HG02623 (cell line): ENCODE data around the gene KIF18A.
"Not testable (repeated sequence)": the region's sequence is repeated elsewhere in the genome, so short reads cannot be mapped to it uniquely, and the experiment has no call there.

Experiments
- ATAC-seq: cut with Tn5 transposase; IDR thresholded peaks from one replicate; pipeline ENCODE4 v1.9.1; 2021; ENCODE audit warnings: moderate library complexity; ENCODE audit not compliant: unreplicated experiment

The KIF18A gene

GRCh38 chr11:28107191-28107749, 686 bp downstream of the KIF18A start:
- ATAC-seq: peak; percentile 0

DNA sequence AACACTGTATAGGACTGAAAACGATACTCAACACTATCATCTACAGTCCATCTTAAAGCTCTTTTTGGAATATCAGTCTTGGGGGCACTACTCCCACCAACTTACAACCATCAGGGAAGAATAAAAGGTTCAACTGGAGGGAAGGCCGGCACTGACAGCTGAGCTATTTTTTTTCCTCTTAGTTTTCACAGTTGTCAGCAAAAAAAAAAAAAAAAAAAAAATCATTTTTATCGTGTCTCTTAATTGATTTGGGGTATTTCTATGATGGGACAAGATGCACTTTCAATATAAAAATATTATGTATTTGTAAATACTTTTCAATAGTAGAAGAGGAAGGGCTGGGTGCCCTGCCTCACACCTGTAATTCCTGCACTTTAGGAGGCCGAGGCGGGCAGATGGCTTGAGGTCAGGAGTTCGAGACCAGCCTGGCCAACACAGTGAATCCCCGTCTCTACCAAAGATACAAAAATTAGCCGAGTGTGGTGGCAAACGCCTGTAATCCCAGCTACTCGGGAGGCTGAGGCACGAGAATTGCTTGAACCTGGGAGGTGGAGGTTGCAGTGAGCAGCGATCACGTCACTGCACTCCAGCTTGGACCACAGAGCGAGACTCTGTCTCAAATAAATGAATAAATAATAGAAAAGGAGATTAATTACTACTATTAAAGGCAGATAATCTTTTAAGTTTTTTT, 1.5 kb downstream of the KIF18A start:
- ATAC-seq: no peak

- no peak for ATAC-seq
Observed at GRCh38 chr11:28105869-28106268, 2.1 kb downstream of the KIF18A start.

DNA sequence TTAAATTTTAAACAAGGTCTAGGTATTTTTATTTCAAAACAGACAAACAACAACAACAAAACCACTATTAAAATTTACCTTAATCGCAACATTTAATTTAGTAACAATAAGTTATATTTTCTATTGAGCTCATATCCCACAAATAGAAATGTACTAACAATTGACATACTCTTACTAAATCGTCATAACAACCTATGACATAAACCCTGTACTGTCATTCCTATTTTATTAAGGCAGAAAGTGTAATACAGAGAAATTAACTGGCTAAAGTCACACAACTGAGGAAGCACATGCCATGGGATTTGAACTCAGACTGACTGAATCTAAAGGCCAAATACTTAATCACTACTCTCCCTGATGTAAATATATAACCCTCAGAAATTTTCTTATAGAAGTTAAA, 3.0 kb downstream of the KIF18A start:
- no peak for ATAC-seq

- no peak for ATAC-seq
Observed at GRCh38 chr11:28104425-28104824, 3.5 kb downstream of the KIF18A start.

GRCh38 chr11:28102300-28102699, 5.7 kb downstream of the KIF18A start:
- ATAC-seq: not testable (repeated sequence)

DNA sequence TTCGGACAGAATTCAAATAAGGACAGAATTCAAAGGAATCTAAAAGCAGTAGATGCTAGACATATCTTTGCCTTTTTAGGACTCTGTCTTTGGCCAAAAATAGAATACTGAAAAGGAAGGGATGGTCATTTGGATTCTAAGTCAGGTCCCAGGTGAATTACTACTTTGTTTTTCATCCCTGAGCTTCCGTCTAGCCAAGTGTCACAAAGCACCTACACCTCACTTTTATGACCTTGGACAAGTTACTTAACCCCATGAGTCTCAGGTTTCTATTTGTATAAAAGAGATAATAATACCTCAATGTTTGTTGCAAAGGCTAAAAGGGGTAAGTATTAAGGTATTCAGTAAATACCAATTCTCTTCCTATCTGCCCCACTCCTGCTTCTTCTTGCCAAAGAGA, 7.3 kb downstream of the KIF18A start:
- no peak for ATAC-seq

- ATAC-seq: no peak
Observed at GRCh38 chr11:28099715-28100114, 8.2 kb downstream of the KIF18A start.

- ATAC-seq: no peak
Observed at GRCh38 chr11:28098257-28098656, 9.7 kb downstream of the KIF18A start.

- ATAC-seq: no peak
Observed at GRCh38 chr11:28092786-28093185, 15.2 kb downstream of the KIF18A start.

GRCh38 chr11:28090052-28090749, 17.8 kb downstream of the KIF18A start:
- ATAC-seq: no peak

DNA sequence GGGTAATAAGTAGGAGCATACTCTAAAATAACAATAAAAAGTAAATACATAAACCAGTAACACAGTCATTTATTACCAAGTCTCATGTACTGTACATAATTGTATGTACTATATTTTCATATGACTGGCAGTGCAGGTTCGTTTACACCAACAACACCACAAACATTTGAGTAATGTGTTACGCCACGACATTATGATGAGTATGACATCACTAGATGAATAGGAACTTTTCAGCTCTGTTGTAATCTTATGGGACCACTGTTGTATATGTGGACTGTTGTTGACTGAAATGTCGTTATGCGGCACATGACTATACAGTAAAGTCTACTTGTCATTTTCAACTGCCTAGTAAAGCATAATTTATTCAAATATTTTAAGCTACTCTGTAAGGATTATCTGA, 18.6 kb downstream of the KIF18A start:
- ATAC-seq: no peak

DNA sequence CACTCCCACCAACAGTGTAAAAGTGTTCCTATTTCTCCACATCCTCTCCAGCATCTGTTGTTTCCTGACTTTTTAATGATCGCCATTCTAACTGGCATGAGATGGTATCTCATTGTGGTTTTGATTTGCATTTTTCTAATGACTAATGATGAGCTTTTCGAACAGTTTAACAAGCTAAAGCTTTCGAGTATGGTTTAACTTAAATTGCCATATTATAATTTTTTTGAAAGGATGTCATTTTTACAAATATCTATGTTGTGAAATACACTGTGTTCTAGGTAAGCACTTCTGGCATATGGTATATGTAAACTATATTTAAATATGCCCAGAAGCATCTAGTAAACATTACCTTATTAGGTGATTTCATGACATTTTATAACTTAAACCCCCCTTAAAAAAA, 20.3 kb downstream of the KIF18A start:
- not testable (repeated sequence) for ATAC-seq

DNA sequence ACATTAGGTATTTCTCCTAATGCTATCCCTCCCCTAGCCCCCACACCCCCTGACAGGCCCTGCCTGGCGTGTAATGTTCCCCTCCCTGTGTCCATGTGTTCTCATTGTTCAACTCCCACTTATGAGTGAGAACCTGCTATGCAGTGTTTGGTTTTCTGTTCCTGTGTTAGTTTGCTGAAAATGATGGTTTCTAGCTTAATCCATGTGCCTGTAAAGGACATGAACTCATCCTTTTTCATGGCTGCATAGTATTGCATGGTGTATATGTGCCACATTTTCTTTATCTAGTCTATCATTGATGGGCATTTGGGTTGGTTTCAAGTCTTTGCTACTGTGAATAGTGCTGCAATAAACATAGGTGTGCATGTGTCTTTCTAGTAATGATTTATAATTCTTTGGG, 20.8 kb downstream of the KIF18A start:
- not testable (repeated sequence) for ATAC-seq

- ATAC-seq: no peak
Observed at GRCh38 chr11:28086569-28086968, 21.4 kb downstream of the KIF18A start.

DNA sequence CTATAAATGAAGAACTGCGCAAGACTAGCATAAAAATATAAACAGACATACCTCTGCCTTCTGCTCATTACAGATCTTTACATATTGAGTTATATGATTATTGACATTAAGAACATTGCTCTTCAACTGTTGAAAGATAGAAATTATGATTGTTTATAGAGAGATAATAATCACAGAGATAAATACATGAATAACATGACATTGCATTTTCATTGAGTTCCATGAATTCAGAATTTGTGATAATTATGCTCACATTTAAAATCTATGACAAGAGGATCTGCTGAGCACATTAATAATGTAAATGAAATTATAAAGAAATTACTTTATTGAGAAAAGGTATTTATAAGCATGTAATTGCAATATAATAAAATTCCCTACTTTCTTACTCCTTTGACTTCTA, 24.8 kb downstream of the KIF18A start:
- ATAC-seq: no peak

- no peak for ATAC-seq
Observed at GRCh38 chr11:28077521-28077920, 30.4 kb downstream of the KIF18A start.

DNA sequence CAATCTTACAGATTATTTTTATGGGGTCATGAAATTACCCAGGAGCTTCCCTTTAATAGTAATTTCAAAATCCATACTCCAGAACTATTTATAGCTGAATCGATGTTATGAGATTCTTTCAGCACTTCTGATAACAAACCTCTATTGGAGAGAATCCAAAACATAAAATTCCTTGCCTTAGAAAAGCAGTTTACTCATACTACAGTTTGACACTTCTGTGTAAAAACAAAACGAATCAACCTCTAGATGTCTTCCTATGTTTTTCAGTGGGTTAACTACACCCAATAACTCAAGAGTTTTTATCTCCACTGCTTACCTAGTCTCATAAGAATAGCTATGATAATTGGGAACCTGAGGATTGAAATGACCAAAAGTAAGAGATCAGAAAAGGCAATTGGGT, 35.6 kb downstream of the KIF18A start:
- no peak for ATAC-seq

- no peak for ATAC-seq
Observed at GRCh38 chr11:28071305-28071704, 36.7 kb downstream of the KIF18A start.

DNA sequence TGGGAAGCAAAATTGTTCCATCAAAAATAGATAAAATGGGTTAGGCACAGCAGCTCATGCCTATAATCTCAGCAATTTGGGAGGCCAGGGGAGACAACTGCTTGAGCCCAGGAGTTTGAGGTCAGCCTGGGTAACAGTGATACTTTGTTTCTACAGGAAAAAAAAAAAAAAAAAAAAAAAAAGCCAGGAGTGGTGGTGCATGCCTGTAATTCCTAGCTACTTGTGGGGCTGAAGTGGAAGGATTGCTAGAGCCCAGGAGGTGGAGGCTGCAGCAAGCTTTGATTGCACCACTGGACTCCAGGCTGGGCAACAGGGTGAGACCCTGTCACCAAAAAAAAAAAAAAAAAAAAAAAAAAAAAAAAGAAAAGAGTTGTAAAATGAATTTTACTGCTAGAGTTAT, 49.6 kb downstream of the KIF18A start:
- no peak for ATAC-seq

- no peak for ATAC-seq
Observed at GRCh38 chr11:28054821-28055220, 53.1 kb downstream of the KIF18A start.
